Cardiac muscle cell (in vitro differentiated cells and primary cell): ENCODE results near the gene TRIM31. TPM values are rescaled to one million over a fixed set of nuclear protein-coding genes. Genes with fewer than 3 reads are reported as not detected.

Source experiments
- DNase-seq, 2 donors: peaks; one replicate each; pipeline versions ENCODE4 v3.0.0 to v3.0.0-alpha.2; 2010 to 2017; ENCODE audit warnings: low read depth in 1 of 2, low spot score in 1 of 2
- H3K27ac ChIP-seq: fragments of 200-600 bp; sonication (generic); 2 replicates; pipeline ENCODE4 v1.5.1; 2016
- H3K27me3 ChIP-seq: fragments of 200-600 bp; sonication (generic); 2 replicates; pipeline ENCODE4 v1.6.0; 2016; ENCODE audit warnings: control low read depth
- H3K36me3 ChIP-seq: fragments of 200-600 bp; sonication (generic); 2 replicates; pipeline ENCODE4 v1.5.1; 2016; ENCODE audit warnings: control low read depth
- H3K4me1 ChIP-seq: fragments of 200-600 bp; sonication (generic); 2 replicates; pipeline ENCODE4 v1.8.1; 2017; ENCODE audit warnings: low read depth, mild to moderate bottlenecking, mixed run types
- H3K4me3 ChIP-seq: fragments of 200-600 bp; sonication (generic); 2 replicates; pipeline ENCODE4 v1.5.1; 2016; ENCODE audit warnings: mild to moderate bottlenecking
- H3K9me3 ChIP-seq: fragments of 200-600 bp; sonication (generic); 2 replicates; pipeline ENCODE4 v1.5.1; 2017; ENCODE audit warnings: low read depth, mild to moderate bottlenecking, control low read depth
- CTCF ChIP-seq: IDR thresholded peaks from 2 replicates; pipeline ENCODE4 v1.5.1; 2012; ENCODE audit warnings: low read depth, mild to moderate bottlenecking, low read length
- polyA plus RNA-seq: library from polyadenylated mRNA; unstranded; fragments of >200 nt; fragmentation: Nextera tagmentation; extraction: Ambion mirVana; gene quantifications from 2 replicates; pipeline ENCODE4 v1.2.1, GENCODE V29; 2016
- total RNA-seq: library from RNA; depleted of rRNA; stranded (reverse); fragments of >200 nt; gene quantifications from 2 replicates; pipeline ENCODE4 v1.2.3, GENCODE V29; 2016

TRIM31 gene
- total and polyA plus RNA-seq, 2 experiments from 2014 or later = not detected

GRCh38 chr6:30055513-30055912, 57.4 kb downstream of the TRIM31 start:
- no peak for DNase-seq
- Histone ChIP-seq H3K9me3 (no peaks in the 10 kb centered on the region), H3K36me3 (peaks cover 6% of the 10 kb centered on the region), H3K4me1 (no peaks in the 10 kb centered on the region), H3K27ac (no peak overlapping the region), H3K4me3 (no peak overlapping the region), H3K27me3 (no peaks in the 10 kb centered on the region)
- no peak for TF ChIP-seq CTCF

- no peak overlapping the region for H3K27ac ChIP-seq
- TF ChIP-seq CTCF = no peak
- no peaks in the 10 kb centered on the region for H3K9me3 ChIP-seq
- H3K36me3 ChIP-seq = peaks cover 6% of the 10 kb centered on the region
- H3K4me1 ChIP-seq = no peaks in the 10 kb centered on the region
- H3K4me3 ChIP-seq = no peak overlapping the region
- H3K27me3 ChIP-seq = no peaks in the 10 kb centered on the region
- no peak for DNase-seq
Measured at GRCh38 chr6:30053682-30054081, 59.2 kb downstream of the TRIM31 start.

Other genes starting within 250 kb of the TRIM31 start
- 164 and 177 TPM in 2 replicates for gene HLA-A, start 170.6 kb downstream of the TRIM31 start, total RNA-seq
- 119 TPM in 2 replicates for gene HLA-A, start 170.6 kb downstream of the TRIM31 start, polyA plus RNA-seq
- gene POLR1H, start 51.8 kb downstream of the TRIM31 start, total RNA-seq = 22.0 and 22.4 TPM in 2 replicates
- 26.8 and 55.1 TPM in 2 replicates for gene POLR1H, start 51.8 kb downstream of the TRIM31 start, polyA plus RNA-seq
- 30.0 and 38.3 TPM in 2 replicates for gene PPP1R11, start 45.9 kb downstream of the TRIM31 start, total RNA-seq
- gene PPP1R11, start 45.9 kb downstream of the TRIM31 start, polyA plus RNA-seq = 47.7 and 63.7 TPM in 2 replicates
- gene RNF39, start 37.3 kb downstream of the TRIM31 start, total RNA-seq = not detected in 2 replicates
- gene RNF39, start 37.3 kb downstream of the TRIM31 start, polyA plus RNA-seq = 0.46 and 0.90 TPM in 2 replicates
- not detected in 2 replicates for gene TRIM40, start 23.1 kb upstream of the TRIM31 start, total RNA-seq
- gene TRIM40, start 23.1 kb upstream of the TRIM31 start, polyA plus RNA-seq = not detected in 2 replicates
- gene TRIM10, start 48.1 kb upstream of the TRIM31 start, total RNA-seq = not detected in 2 replicates
- gene TRIM10, start 48.1 kb upstream of the TRIM31 start, polyA plus RNA-seq = not detected in 2 replicates
- gene TRIM15, start 50.5 kb upstream of the TRIM31 start, total RNA-seq = not detected in 2 replicates
- not detected in 2 replicates for gene TRIM15, start 50.5 kb upstream of the TRIM31 start, polyA plus RNA-seq
- 17.2 and 24.4 TPM in 2 replicates for gene TRIM26, start 100.3 kb upstream of the TRIM31 start, total RNA-seq
- gene TRIM26, start 100.3 kb upstream of the TRIM31 start, polyA plus RNA-seq = 18.0 and 18.8 TPM in 2 replicates
- gene TRIM39, start 213.8 kb upstream of the TRIM31 start, total RNA-seq = 13.9 and 16.1 TPM in 2 replicates
- 15.4 and 19.4 TPM in 2 replicates for gene TRIM39, start 213.8 kb upstream of the TRIM31 start, polyA plus RNA-seq
- 47.4 and 84.5 TPM in 2 replicates for gene RPP21, start 232.1 kb upstream of the TRIM31 start, total RNA-seq
- 62.6 and 65.5 TPM in 2 replicates for gene RPP21, start 232.1 kb upstream of the TRIM31 start, polyA plus RNA-seq